Adipocyte (in vitro differentiated cells): Measurements from ENCODE around the gene ECHDC1.
"Not testable (repeated sequence)": the region's sequence is repeated elsewhere in the genome, so short reads cannot be mapped to it uniquely, and the experiment has no call there.

Source experiments
- DNase-seq: peaks from one replicate; pipeline ENCODE4 v3.0.0-alpha.2; 2015; ENCODE audit warnings: low read depth
- H3K27me3 ChIP-seq: replicated peaks from 2 replicates; pipeline ENCODE4 v1.7.0; 2013; ENCODE audit warnings: mild to moderate bottlenecking, low read length, moderate library complexity; ENCODE audit not compliant: control insufficient read depth, insufficient read depth
- H3K36me3 ChIP-seq: 2 replicates; pipeline ENCODE4 v1.7.0; 2013; ENCODE audit warnings: low read length, mild to moderate bottlenecking, moderate library complexity; ENCODE audit not compliant: control insufficient read depth, insufficient read depth, severe bottlenecking
- H3K4me1 ChIP-seq: 2 replicates; pipeline ENCODE4 v1.7.0; 2013; ENCODE audit warnings: mild to moderate bottlenecking, low read length, moderate library complexity; ENCODE audit not compliant: control insufficient read depth, insufficient read depth
- H3K4me3 ChIP-seq: 2 replicates; pipeline ENCODE4 v1.7.0; 2013; ENCODE audit warnings: mild to moderate bottlenecking, low read length, moderate library complexity
- H3K9ac ChIP-seq: 2 replicates; pipeline ENCODE4 v1.7.0; 2013; ENCODE audit warnings: mild to moderate bottlenecking, low read length, moderate library complexity
- H3K9me3 ChIP-seq: 2 replicates; pipeline ENCODE4 v1.7.0; 2013; ENCODE audit warnings: mild to moderate bottlenecking, low read length, moderate library complexity; ENCODE audit not compliant: control insufficient read depth

ECHDC1 gene

GRCh38 chr6:127342946-127343808 lies at the start of gene ECHDC1:
ECHDC1 (minus strand) TSS chr6:127343609; CDS start chr6:127331028, 12,581 bp downstream.
- DNase-seq, result peak; percentile 87
- H3K4me3 ChIP-seq, result peak within 1 kb of the TSS; percentile 96

GRCh38 chr6:127392301-127392700 lies 48.9 kb upstream of the ECHDC1 start:
- Histone ChIP-seq H3K4me3 (no peak overlapping the region), H3K36me3 (no peaks in the 10 kb centered on the region), H3K9ac (no peak overlapping the region), H3K27me3 (no peaks in the 10 kb centered on the region), H3K9me3 (no peaks in the 10 kb centered on the region), H3K4me1 (peaks cover 14% of the 10 kb centered on the region)
- no peak for DNase-seq

More at GRCh38 chr6:127342946-127343808, at the start of gene ECHDC1:
- Histone ChIP-seq H3K9me3 (no peaks in the 10 kb centered on the region), H3K36me3 (no peaks in the 10 kb centered on the region), H3K27me3 (no peaks in the 10 kb centered on the region), H3K4me1 (peaks cover 57% of the 10 kb centered on the region), H3K9ac (peak within 1 kb of the TSS; percentile 97)

GRCh38 chr6:127391094-127391953 lies 47.9 kb upstream of the ECHDC1 start:
- Histone ChIP-seq H3K4me1 (peaks cover 9% of the 10 kb centered on the region), H3K9ac (no peak overlapping the region), H3K36me3 (no peaks in the 10 kb centered on the region), H3K9me3 (no peaks in the 10 kb centered on the region), H3K4me3 (no peak overlapping the region), H3K27me3 (no peaks in the 10 kb centered on the region)
- no peak for DNase-seq

- H3K27me3 ChIP-seq, result no peaks in the 10 kb centered on the region
- DNase-seq, result no peak
- H3K9me3 ChIP-seq, result no peaks in the 10 kb centered on the region
- H3K4me3 ChIP-seq, result no peak overlapping the region
- peaks cover 9% of the 10 kb centered on the region for H3K4me1 ChIP-seq
- no peaks in the 10 kb centered on the region for H3K36me3 ChIP-seq
- no peak overlapping the region for H3K9ac ChIP-seq
These were observed 46.3 kb upstream of the ECHDC1 start for GRCh38 chr6:127389706-127390105.

GRCh38 chr6:127385668-127386430 lies 42.4 kb upstream of the ECHDC1 start:
- H3K36me3 ChIP-seq, result no peaks in the 10 kb centered on the region
- DNase-seq, result peak; percentile 4
- H3K27me3 ChIP-seq, result no peaks in the 10 kb centered on the region
- no peaks in the 10 kb centered on the region for H3K9me3 ChIP-seq
- no peak overlapping the region for H3K4me3 ChIP-seq
- H3K4me1 ChIP-seq, result peaks cover 17% of the 10 kb centered on the region
- no peak overlapping the region for H3K9ac ChIP-seq

- H3K36me3 ChIP-seq, H3K9ac ChIP-seq, H3K9me3 ChIP-seq, DNase-seq, H3K27me3 ChIP-seq, H3K4me3 ChIP-seq: not testable (repeated sequence)
- H3K4me1 ChIP-seq, result peaks cover 13% of the 10 kb centered on the region
These were observed 41.4 kb upstream of the ECHDC1 start for GRCh38 chr6:127384848-127385247.

- H3K4me1 ChIP-seq, result peaks cover 13% of the 10 kb centered on the region
- H3K9me3 ChIP-seq, result no peaks in the 10 kb centered on the region
- H3K27me3 ChIP-seq, result no peaks in the 10 kb centered on the region
- no peak overlapping the region for H3K9ac ChIP-seq
- no peak overlapping the region for H3K4me3 ChIP-seq
- DNase-seq, result peak; percentile 62
- no peaks in the 10 kb centered on the region for H3K36me3 ChIP-seq
These were observed 40.6 kb upstream of the ECHDC1 start for GRCh38 chr6:127383988-127384387.

- Histone ChIP-seq H3K9ac (no peak overlapping the region), H3K36me3 (no peaks in the 10 kb centered on the region), H3K9me3 (no peaks in the 10 kb centered on the region), H3K4me1 (peaks cover 13% of the 10 kb centered on the region), H3K4me3 (no peak overlapping the region), H3K27me3 (no peaks in the 10 kb centered on the region)
- DNase-seq, result no peak
These were observed 39.0 kb upstream of the ECHDC1 start for GRCh38 chr6:127382413-127382812.

GRCh38 chr6:127381384-127381783 lies 38.0 kb upstream of the ECHDC1 start:
- Histone ChIP-seq H3K36me3 (no peaks in the 10 kb centered on the region), H3K4me3 (no peak overlapping the region), H3K9me3 (no peaks in the 10 kb centered on the region), H3K27me3 (no peaks in the 10 kb centered on the region), H3K4me1 (peaks cover 13% of the 10 kb centered on the region), H3K9ac (no peak overlapping the region)
- no peak for DNase-seq

- Histone ChIP-seq H3K36me3 (no peaks in the 10 kb centered on the region), H3K4me3 (no peak overlapping the region), H3K4me1 (no peaks in the 10 kb centered on the region), H3K9ac (no peak overlapping the region), H3K27me3 (no peaks in the 10 kb centered on the region), H3K9me3 (peaks cover 4% of the 10 kb centered on the region)
- DNase-seq, result no peak
These were observed 33.3 kb upstream of the ECHDC1 start for GRCh38 chr6:127376685-127377084.

GRCh38 chr6:127367023-127367375 lies 23.6 kb upstream of the ECHDC1 start:
- Histone ChIP-seq H3K27me3 (no peaks in the 10 kb centered on the region), H3K36me3 (no peaks in the 10 kb centered on the region), H3K9ac (peak overlapping the region; percentile 58), H3K9me3 (peaks cover 15% of the 10 kb centered on the region), H3K4me1 (peaks cover 11% of the 10 kb centered on the region), H3K4me3 (peak overlapping the region; percentile 36)
- peak; percentile 3 for DNase-seq
